Measurements from ENCODE around the gene ZNF287. TPM values are rescaled to one million over a fixed set of nuclear protein-coding genes. Genes with fewer than 3 reads are reported as not detected.
A peak's percentile ranks its signal among the peaks of the same experiment; 100 is the strongest.

Gene ZNF287
- total RNA-seq, 2 experiments from 2014 or later = 4.5 to 7.0 TPM

GRCh38 chr17:16552637-16553045 lies 16.4 kb downstream of the ZNF287 start:
- Histone ChIP-seq H3K4me2 (ENCODE audit: low read length) (no peak overlapping the region), H3K27ac (ENCODE audit: low read depth, low read length, poor library complexity, severe bottlenecking) (no peak overlapping the region), H4K20me1 (ENCODE audit: insufficient read depth, low read length) (no peaks in the 10 kb centered on the region), H3K36me3 (ENCODE audit: insufficient read depth, low read length) (peaks cover 30% of the 10 kb centered on the region), H2AFZ (ENCODE audit: low read length) (no peak overlapping the region), H3K9me3 (ENCODE audit: low read length) (peaks cover 55% of the 10 kb centered on the region), H3K4me1 (ENCODE audit: insufficient read depth, low read length, poor library complexity, severe bottlenecking) (no peaks in the 10 kb centered on the region), H3K4me3 (ENCODE audit: low read depth, low read length, poor library complexity, severe bottlenecking) (no peak overlapping the region), H3K79me2 (ENCODE audit: insufficient read depth, low read depth, low read length) (no peaks in the 10 kb centered on the region), H3K9me2 (ENCODE audit: insufficient read depth, low read length) (no peaks in the 10 kb centered on the region)
- no peak for TF ChIP-seq EZH2phosphoT487 (IDR thresholded peaks at IDR 0.05; ENCODE audit: borderline replicate concordance, low read depth, low read length)
- ChIA-PET POLR2A (no interaction called here), CTCF (ENCODE audit: unreplicated experiment) (no interaction called here)
- DNase-seq (ENCODE audit: low spot score) = no peak
- intact Hi-C loops (cut with micrococcal nuclease; ENCODE audit: unreplicated experiment) = no loop called here
- no TSS peak for BruUV-seq (replicated peaks)

- H2AFZ ChIP-seq (ENCODE audit: low read length) = no peak overlapping the region
- H3K9me3 ChIP-seq (ENCODE audit: low read length) = peaks cover 61% of the 10 kb centered on the region
- POLR2A ChIA-PET = no interaction called here
- TF ChIP-seq CTCF (conservative IDR thresholded peaks at IDR 0.05; ENCODE audit: low read length) (no peak), EZH2phosphoT487 (IDR thresholded peaks at IDR 0.05; ENCODE audit: borderline replicate concordance, low read depth, low read length) (no peak)
- no peaks in the 10 kb centered on the region for H4K20me1 ChIP-seq (ENCODE audit: insufficient read depth, low read length)
- CTCF ChIA-PET (ENCODE audit: unreplicated experiment) = no interaction called here
- no TSS peak for BruUV-seq (replicated peaks)
- no peak overlapping the region for H3K4me3 ChIP-seq (ENCODE audit: low read depth, low read length, poor library complexity, severe bottlenecking)
- H3K4me1 ChIP-seq (ENCODE audit: insufficient read depth, low read length, poor library complexity, severe bottlenecking) = no peaks in the 10 kb centered on the region
- no peak overlapping the region for H3K4me2 ChIP-seq (ENCODE audit: low read length)
- H3K79me2 ChIP-seq (ENCODE audit: insufficient read depth, low read depth, low read length) = no peaks in the 10 kb centered on the region
- H3K36me3 ChIP-seq (ENCODE audit: insufficient read depth, low read length) = peaks cover 28% of the 10 kb centered on the region
- intact Hi-C loops (cut with micrococcal nuclease; ENCODE audit: unreplicated experiment) = no loop called here
- no peak overlapping the region for H3K27ac ChIP-seq (ENCODE audit: low read depth, low read length, poor library complexity, severe bottlenecking)
- no peak for DNase-seq (ENCODE audit: low spot score)
- no peaks in the 10 kb centered on the region for H3K9me2 ChIP-seq (ENCODE audit: insufficient read depth, low read length)
Observed at GRCh38 chr17:16551878-16552636, 16.9 kb downstream of the ZNF287 start.

- POLR2A ChIA-PET = no interaction called here
- intact Hi-C loops (cut with micrococcal nuclease; ENCODE audit: unreplicated experiment) = loop anchor here (2.0 to 10.0 kb wide), 5 partner anchors 45 to 538 kb away; partner anchors contain the start of genes TTC19, ZNF624 and ZSWIM7
Observed at GRCh38 chr17:16537130-16537458, 31.9 kb downstream of the ZNF287 start.

More at GRCh38 chr17:16537130-16537458, 31.9 kb downstream of the ZNF287 start:
- Histone ChIP-seq H4K20me1 (ENCODE audit: insufficient read depth, low read length) (no peaks in the 10 kb centered on the region), H2AFZ (ENCODE audit: low read length) (0 out of 2 replicates have a peak overlapping the region, but pooled peaks have one; percentile 35), H3K4me1 (ENCODE audit: insufficient read depth, low read length, poor library complexity, severe bottlenecking) (peaks cover 14% of the 10 kb centered on the region), H3K27ac (ENCODE audit: low read depth, low read length, poor library complexity, severe bottlenecking) (no peak overlapping the region), H3K79me2 (ENCODE audit: insufficient read depth, low read depth, low read length) (no peaks in the 10 kb centered on the region), H3K9me2 (ENCODE audit: insufficient read depth, low read length) (no peaks in the 10 kb centered on the region), H3K4me3 (ENCODE audit: low read depth, low read length, poor library complexity, severe bottlenecking) (no peak overlapping the region), H3K36me3 (ENCODE audit: insufficient read depth, low read length) (no peaks in the 10 kb centered on the region), H3K9me3 (ENCODE audit: low read length) (peaks cover 5% of the 10 kb centered on the region; the same call in 1 of the 2 replicates), H3K4me2 (ENCODE audit: low read length) (no peak overlapping the region)
- BruUV-seq (replicated peaks) = no TSS peak
- CTCF ChIA-PET (ENCODE audit: unreplicated experiment) = no interaction called here
- TF ChIP-seq CTCF (conservative IDR thresholded peaks at IDR 0.05; ENCODE audit: low read length) (peak; percentile 41; the same call in 1 of the 2 replicates), EZH2phosphoT487 (IDR thresholded peaks at IDR 0.05; ENCODE audit: borderline replicate concordance, low read depth, low read length) (no peak)
- DNase-seq (ENCODE audit: low spot score) = no peak
